ENCODE measurements around the gene SCN1A.

GRCh38 chr2:165950438-165950837, 177.4 kb downstream of the SCN1A start:
- TF ChIP-seq TAF1 (IDR thresholded peaks at IDR 0.05; ENCODE audit: low read depth, low read length) (no peak), POLR2A (IDR thresholded peaks at IDR 0.05; ENCODE audit: low read depth, low read length) (no peak), SPI1 (IDR thresholded peaks at IDR 0.05; ENCODE audit: low read depth, low read length) (no peak)
